ENCODE data around the gene ABCA13. TPM values are rescaled to one million over a fixed set of nuclear protein-coding genes. Genes with fewer than 3 reads are reported as not detected.

The ABCA13 gene
- total and polyA plus RNA-seq, 2 donors (not counting 3 experiments of a cell fraction or from before 2014, with no cell fraction given): 0.01 to 0.11 TPM

DNA sequence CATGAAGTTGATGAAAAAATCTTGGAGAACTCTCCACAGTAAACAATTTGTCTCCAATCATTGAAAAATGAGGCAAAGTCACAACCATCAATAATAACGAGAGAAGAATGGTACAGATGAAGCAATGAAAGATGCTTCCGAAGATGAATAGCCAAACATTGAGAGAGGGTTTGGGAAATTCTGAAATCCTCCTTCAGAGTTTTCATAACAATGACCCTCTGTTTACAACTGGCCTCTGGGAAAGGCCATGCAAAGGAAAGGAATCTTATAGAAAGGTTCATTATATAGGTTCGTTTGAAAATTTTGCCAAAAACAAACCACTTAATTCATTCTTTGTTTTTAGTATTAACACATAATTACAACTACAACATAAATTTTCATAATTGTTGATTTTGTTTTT is 166.5 kb downstream of the ABCA13 start:
- intact Hi-C loops (cut with micrococcal nuclease): no loop called here
- Histone ChIP-seq H3K9ac (replicated peaks; ENCODE audit: extremely low read depth, insufficient read depth, low read length) (no peak overlapping the region), H3K4me1 (ENCODE audit: control insufficient read depth, extremely low read depth, insufficient read depth, low read length) (no peaks in the 10 kb centered on the region), H3K9me3 (replicated peaks; ENCODE audit: control insufficient read depth, insufficient read depth, low read length) (no peaks in the 10 kb centered on the region), H3K4me2 (ENCODE audit: insufficient read depth, low read length) (no peak overlapping the region), H3K79me2 (ENCODE audit: control insufficient read depth, insufficient read depth, low read length) (no peaks in the 10 kb centered on the region), H3K36me3 (ENCODE audit: control insufficient read depth in 2 of 2, extremely low read depth in 1 of 2, insufficient read depth in 2 of 2, low read length in 2 of 2) (no peaks in the 10 kb centered on the region), H3K27ac (ENCODE audit: insufficient read depth, low read depth, low read length) (no peak overlapping the region), H3K9me1 (replicated peaks; ENCODE audit: control insufficient read depth, extremely low read depth, insufficient read depth, low read length) (no peaks in the 10 kb centered on the region), H3K4me3 (replicated peaks in 1 of 3; ENCODE audit: insufficient read depth in 1 of 3, low read depth in 1 of 3, low read length in 3 of 3) (no peak overlapping the region), H3K27me3 (ENCODE audit: control insufficient read depth in 2 of 2, insufficient read depth in 2 of 2, low read length in 2 of 2) (no peaks in the 10 kb centered on the region), H4K20me1 (replicated peaks; ENCODE audit: control insufficient read depth, extremely low read depth, insufficient read depth, low read length) (no peaks in the 10 kb centered on the region), H2AFZ (ENCODE audit: low read depth, low read length) (no peak overlapping the region)
- FAIRE-seq (no peak), DNase-seq (ENCODE audit: low read depth, low spot score) (no peak)
- POLR2A ChIA-PET: no interaction called here
- dilution Hi-C loops (cut with MboI; ENCODE audit: extremely low pct_ligation_motif_present, low sequenced_read_pairs): no loop called here
- BruUV-seq (replicated peaks): no TSS peak
- CTCF ChIA-PET: interaction anchor here (0.7 kb wide), 1 partner anchor 25 kb away, joined by 5 read pairs; no protein-coding TSS in a partner anchor
- TF ChIP-seq POLR2A (IDR thresholded peaks at IDR 0.05; ENCODE audit: low read depth, low read length) (no peak), JUN (IDR thresholded peaks at IDR 0.05; ENCODE audit: borderline replicate concordance, insufficient read depth, insufficient read length, low read depth) (no peak), EZH2 (IDR thresholded peaks at IDR 0.05; ENCODE audit: borderline replicate concordance, low read depth, low read length, severe bottlenecking) (no peak), POLR2AphosphoS5 (IDR thresholded peaks at IDR 0.05; ENCODE audit: insufficient read depth, low read depth, low read length) (no peak), MYC (IDR thresholded peaks at IDR 0.05; ENCODE audit: low read depth, low read length) (no peak), GATA2 (IDR thresholded peaks at IDR 0.05; ENCODE audit: insufficient read depth, insufficient read length, low read depth, low read length) (no peak), FOS (IDR thresholded peaks at IDR 0.05; ENCODE audit: borderline replicate concordance, insufficient read depth, low read length) (no peak)
- TF ChIP-seq, protein P1, sequence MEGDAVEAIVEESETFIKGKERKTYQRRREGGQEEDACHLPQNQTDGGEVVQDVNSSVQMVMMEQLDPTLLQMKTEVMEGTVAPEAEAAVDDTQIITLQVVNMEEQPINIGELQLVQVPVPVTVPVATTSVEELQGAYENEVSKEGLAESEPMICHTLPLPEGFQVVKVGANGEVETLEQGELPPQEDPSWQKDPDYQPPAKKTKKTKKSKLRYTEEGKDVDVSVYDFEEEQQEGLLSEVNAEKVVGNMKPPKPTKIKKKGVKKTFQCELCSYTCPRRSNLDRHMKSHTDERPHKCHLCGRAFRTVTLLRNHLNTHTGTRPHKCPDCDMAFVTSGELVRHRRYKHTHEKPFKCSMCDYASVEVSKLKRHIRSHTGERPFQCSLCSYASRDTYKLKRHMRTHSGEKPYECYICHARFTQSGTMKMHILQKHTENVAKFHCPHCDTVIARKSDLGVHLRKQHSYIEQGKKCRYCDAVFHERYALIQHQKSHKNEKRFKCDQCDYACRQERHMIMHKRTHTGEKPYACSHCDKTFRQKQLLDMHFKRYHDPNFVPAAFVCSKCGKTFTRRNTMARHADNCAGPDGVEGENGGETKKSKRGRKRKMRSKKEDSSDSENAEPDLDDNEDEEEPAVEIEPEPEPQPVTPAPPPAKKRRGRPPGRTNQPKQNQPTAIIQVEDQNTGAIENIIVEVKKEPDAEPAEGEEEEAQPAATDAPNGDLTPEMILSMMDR (IDR thresholded peaks at IDR 0.05; ENCODE audit: extremely low read depth in 1 of 2, insufficient read depth in 1 of 2, low read depth in 1 of 2, low read length in 2 of 2): no peak
- TF ChIP-seq, protein P2, sequence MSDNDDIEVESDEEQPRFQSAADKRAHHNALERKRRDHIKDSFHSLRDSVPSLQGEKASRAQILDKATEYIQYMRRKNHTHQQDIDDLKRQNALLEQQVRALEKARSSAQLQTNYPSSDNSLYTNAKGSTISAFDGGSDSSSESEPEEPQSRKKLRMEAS (IDR thresholded peaks at IDR 0.05; ENCODE audit: insufficient read depth, insufficient read length): no peak
